Measurements from ENCODE around the gene MT1E.
"Not testable (repeated sequence)": the region's sequence is repeated elsewhere in the genome, so short reads cannot be mapped to it uniquely, and the experiment has no call there.

The MT1E gene

GRCh38 chr16:56664506-56664905, 38.9 kb downstream of the MT1E start:
- H3K4me3 ChIP-seq (ENCODE audit: severe bottlenecking), result no peak overlapping the region
- TF ChIP-seq CTCF (IDR thresholded peaks at IDR 0.05; ENCODE audit: poor library complexity, severe bottlenecking), result no peak
- H3K27me3 ChIP-seq (ENCODE audit: insufficient read depth, poor library complexity, severe bottlenecking), result no peaks in the 10 kb centered on the region
- no peak for ATAC-seq (ENCODE audit: low read depth)
- no peaks in the 10 kb centered on the region for H3K4me1 ChIP-seq (ENCODE audit: insufficient read depth, poor library complexity, severe bottlenecking)
- no peaks in the 10 kb centered on the region for H3K9me3 ChIP-seq (ENCODE audit: severe bottlenecking)
- H3K27ac ChIP-seq (ENCODE audit: poor library complexity, severe bottlenecking), result no peak overlapping the region
- no peaks in the 10 kb centered on the region for H3K36me3 ChIP-seq (ENCODE audit: low read depth)
- no peak for DNase-seq (ENCODE audit: low spot score)

GRCh38 chr16:56665286-56666261, 40.0 kb downstream of the MT1E start:
- H3K4me1 ChIP-seq (ENCODE audit: insufficient read depth, poor library complexity, severe bottlenecking); H3K4me3 ChIP-seq (ENCODE audit: severe bottlenecking); H3K36me3 ChIP-seq (ENCODE audit: low read depth); DNase-seq (ENCODE audit: low spot score); H3K27me3 ChIP-seq (ENCODE audit: insufficient read depth, poor library complexity, severe bottlenecking); H3K9me3 ChIP-seq (ENCODE audit: severe bottlenecking); H3K27ac ChIP-seq (ENCODE audit: poor library complexity, severe bottlenecking): not testable (repeated sequence)
- peak; percentile 49; the same call in 2 of the 3 replicates for ATAC-seq (ENCODE audit: low read depth)

GRCh38 chr16:56667581-56668571, 42.3 kb downstream of the MT1E start, which contains the start of gene MT1G:
TSS of gene MT1G (minus strand) at chr16:56668065. CDS start at chr16:56667993, 72 bp downstream.
- Histone ChIP-seq H3K27ac (ENCODE audit: poor library complexity, severe bottlenecking) (no peak within 1 kb of the TSS), H3K36me3 (ENCODE audit: low read depth) (no peaks in the 10 kb centered on the region), H3K4me3 (ENCODE audit: severe bottlenecking) (no peak within 1 kb of the TSS), H3K27me3 (ENCODE audit: insufficient read depth, poor library complexity, severe bottlenecking) (no peaks in the 10 kb centered on the region), H3K4me1 (ENCODE audit: insufficient read depth, poor library complexity, severe bottlenecking) (peaks cover 2% of the 10 kb centered on the region), H3K9me3 (ENCODE audit: severe bottlenecking) (no peaks in the 10 kb centered on the region)
- ATAC-seq (ENCODE audit: low read depth) (no peak), DNase-seq (ENCODE audit: low spot score) (no peak)
- no peak for TF ChIP-seq CTCF (IDR thresholded peaks at IDR 0.05; ENCODE audit: poor library complexity, severe bottlenecking)

GRCh38 chr16:56669005-56669839, 43.6 kb downstream of the MT1E start, which contains the start of gene MT1H:
TSS of gene MT1H (plus strand) at chr16:56669814. CDS start at chr16:56669885, 71 bp downstream.
- H3K4me1 ChIP-seq (ENCODE audit: insufficient read depth, poor library complexity, severe bottlenecking), result peaks cover 2% of the 10 kb centered on the region
- DNase-seq (ENCODE audit: low spot score), result no peak

More at GRCh38 chr16:56669005-56669839, 43.6 kb downstream of the MT1E start, which contains the start of gene MT1H:
- H3K36me3 ChIP-seq (ENCODE audit: low read depth), result no peaks in the 10 kb centered on the region
- H3K27me3 ChIP-seq (ENCODE audit: insufficient read depth, poor library complexity, severe bottlenecking), result no peaks in the 10 kb centered on the region
- ATAC-seq (ENCODE audit: low read depth), result no peak
- no peak within 1 kb of the TSS for H3K4me3 ChIP-seq (ENCODE audit: severe bottlenecking)
- no peaks in the 10 kb centered on the region for H3K9me3 ChIP-seq (ENCODE audit: severe bottlenecking)
- TF ChIP-seq CTCF (IDR thresholded peaks at IDR 0.05; ENCODE audit: poor library complexity, severe bottlenecking), result no peak
- no peak within 1 kb of the TSS for H3K27ac ChIP-seq (ENCODE audit: poor library complexity, severe bottlenecking)

Measured in RWPE2 (cell line).